Thyroid gland (tissue), 4 donors: ENCODE data around the gene IGFBP3.

Experiments used
- CTCF ChIP-seq, 6 experiments: fragments of 200-600 bp in 3 of 6; fragments of 450-650 bp in 3 of 6; sonication (generic) in 3 of 6; IDR thresholded peaks; one replicate each; pipeline ENCODE4 v1.5.1; 2016 to 2019; ENCODE audit warnings: antibody characterized with exemption in 6 of 6, mild to moderate bottlenecking in 2 of 6, inconsistent platforms in 1 of 6, moderate library complexity in 1 of 6
- POLR2A ChIP-seq, 2 donors: fragments of 450-650 bp; IDR thresholded peaks; one replicate each; pipeline ENCODE4 v1.6.1; 2017; ENCODE audit warnings: antibody characterized with exemption in 2 of 2, mild to moderate bottlenecking in 2 of 2, moderate library complexity in 1 of 2

- TF ChIP-seq POLR2A (IDR thresholded peaks at IDR 0.05) = no peak
- no peak for TF ChIP-seq CTCF (IDR thresholded peaks at IDR 0.05)
Measured at GRCh38 chr7:45901566-45901965, 19.5 kb downstream of the IGFBP3 start.
